WTC11 (cell line): ENCODE data around the gene DNPEP. TPM values are rescaled to one million over a fixed set of nuclear protein-coding genes. Genes with fewer than 3 reads are reported as not detected.

Experiments
- ATAC-seq: fragments of 200-7000 bp; cut with Tn5 transposase; 2 replicates; pipeline ENCODE4 v1.10.0; 2021; ENCODE audit warnings: mild to moderate bottlenecking, moderate library complexity
- CTCF ChIA-PET: fragments of 300-600 bp; sonication (Branson Sonifier 250); formaldehyde crosslinking; loops from one replicate; lab custom pipeline; 2021; ENCODE audit warnings: antibody characterized with exemption; lab: Charles Lee
- POLR2A ChIA-PET: fragments of 350-600 bp; sonication (Branson Sonifier 250); formaldehyde crosslinking; loops from one replicate; lab custom pipeline; 2021; ENCODE audit warnings: antibody characterized with exemption; lab: Charles Lee
- DNase-seq: peaks from one replicate; pipeline ENCODE4 v3.0.0; 2021; ENCODE audit warnings: low spot score
- H3K27ac Mint-ChIP-seq: 2 replicates; pipeline ENCODE4 v1.8.0; 2021; ENCODE audit warnings: mixed read lengths
- H3K27me3 Mint-ChIP-seq: 2 replicates; pipeline ENCODE4 v1.8.0; 2021; ENCODE audit warnings: low read depth, mild to moderate bottlenecking, moderate library complexity, mixed read lengths
- H3K36me3 Mint-ChIP-seq: 2 replicates; pipeline ENCODE4 v1.8.0; 2021; ENCODE audit warnings: mixed read lengths
- H3K4me1 Mint-ChIP-seq: 2 replicates; pipeline ENCODE4 v1.8.0; 2022; ENCODE audit warnings: mixed read lengths
- H3K4me3 Mint-ChIP-seq: 2 replicates; pipeline ENCODE4 v1.8.0; 2021; ENCODE audit warnings: mild to moderate bottlenecking, moderate library complexity, mixed read lengths
- H3K9me3 Mint-ChIP-seq: 2 replicates; pipeline ENCODE4 v1.8.0; 2021; ENCODE audit warnings: mixed read lengths
- ATF1 ChIP-seq: sonication (generic); formaldehyde crosslinking; IDR thresholded peaks from 2 replicates; pipeline ENCODE4 v1.8.1; 2023; ENCODE audit warnings: mild to moderate bottlenecking, moderate library complexity, missing genetic modification reagents
- GRHL2 ChIP-seq: fragments of 250-450 bp; sonication (Bioruptor Pico); IDR thresholded peaks from 2 replicates; pipeline ENCODE4 v1.8.0; 2022; ENCODE audit warnings: mild to moderate bottlenecking, moderate library complexity; ENCODE audit not compliant: insufficient replicate concordance, severe bottlenecking
- GTF2I ChIP-seq: fragments of 250-450 bp; sonication (Bioruptor Pico); conservative IDR thresholded peaks from 2 replicates; pipeline ENCODE4 v1.4.0; 2021; ENCODE audit warnings: mild to moderate bottlenecking
- HMGA2 ChIP-seq: fragments of 250-450 bp; sonication (Bioruptor Pico); IDR thresholded peaks from 2 replicates; pipeline ENCODE4 v1.4.0; 2021; ENCODE audit warnings: mild to moderate bottlenecking, moderate library complexity
- IRF2 ChIP-seq: sonication (generic); formaldehyde crosslinking; IDR thresholded peaks from 2 replicates; pipeline ENCODE4 v1.8.0; 2022; ENCODE audit warnings: low read depth, missing genetic modification reagents, borderline replicate concordance
- NFATC4 ChIP-seq: fragments of 250-450 bp; sonication (Bioruptor Pico); IDR thresholded peaks from 2 replicates; pipeline ENCODE4 v1.9.0; 2021; ENCODE audit warnings: mild to moderate bottlenecking
- NR2C2 ChIP-seq: sonication (generic); formaldehyde crosslinking; IDR thresholded peaks from 2 replicates; pipeline ENCODE4 v1.8.0; 2022; ENCODE audit warnings: mild to moderate bottlenecking, missing genetic modification reagents
- PRRX2 ChIP-seq: fragments of 250-450 bp; sonication (Bioruptor Pico); IDR thresholded peaks from 2 replicates; pipeline ENCODE4 v1.8.0; 2021; ENCODE audit warnings: mild to moderate bottlenecking
- SMAD3 ChIP-seq: sonication (generic); formaldehyde crosslinking; IDR thresholded peaks from 2 replicates; pipeline ENCODE4 v1.8.0; 2022; ENCODE audit warnings: missing genetic modification reagents, mild to moderate bottlenecking, borderline replicate concordance
- SMAD4 ChIP-seq: sonication (generic); formaldehyde crosslinking; IDR thresholded peaks from 2 replicates; pipeline ENCODE4 v1.8.0; 2022; ENCODE audit warnings: mild to moderate bottlenecking, missing genetic modification reagents
- ZNF263 ChIP-seq: sonication (generic); formaldehyde crosslinking; IDR thresholded peaks from 2 replicates; pipeline ENCODE4 v1.8.1; 2022; ENCODE audit warnings: low read depth, mild to moderate bottlenecking, moderate library complexity, missing genetic modification reagents
- ZNF416 ChIP-seq: fragments of 250-450 bp; sonication (Bioruptor Pico); IDR thresholded peaks from 2 replicates; pipeline ENCODE4 v1.9.0; 2021; ENCODE audit warnings: mild to moderate bottlenecking, inconsistent platforms
- total RNA-seq: library from RNA; stranded (reverse); gene quantifications from 3 replicates; pipeline ENCODE4 v1.2.3, GENCODE V29; 2021
- TF ChIP-seq, protein P1 (sequence below): sonication (generic); formaldehyde crosslinking; IDR thresholded peaks from 2 replicates; pipeline ENCODE4 v1.8.1; 2023; ENCODE audit warnings: mild to moderate bottlenecking, missing genetic modification reagents, moderate library complexity
- TF ChIP-seq, protein P2 (sequence below): sonication (generic); formaldehyde crosslinking; IDR thresholded peaks from 2 replicates; pipeline ENCODE4 v1.8.1; 2022; ENCODE audit warnings: low read depth, mild to moderate bottlenecking, moderate library complexity, missing genetic modification reagents, borderline replicate concordance
- TF ChIP-seq, protein P3 (sequence below): sonication (generic); formaldehyde crosslinking; IDR thresholded peaks from 2 replicates; pipeline ENCODE4 v1.8.1; 2023; ENCODE audit warnings: mild to moderate bottlenecking, missing genetic modification reagents, moderate library complexity
- TF ChIP-seq, protein P4 (sequence below): sonication (generic); formaldehyde crosslinking; IDR thresholded peaks from 2 replicates; pipeline ENCODE4 v1.8.0; 2022; ENCODE audit warnings: mild to moderate bottlenecking, missing genetic modification reagents
- TF ChIP-seq, protein P5 (sequence below): sonication (generic); formaldehyde crosslinking; IDR thresholded peaks from 2 replicates; pipeline ENCODE4 v1.8.0; 2022; ENCODE audit warnings: mild to moderate bottlenecking, missing genetic modification reagents
- TF ChIP-seq, protein P6 (sequence below): sonication (generic); formaldehyde crosslinking; IDR thresholded peaks from 2 replicates; pipeline ENCODE4 v1.8.0; 2023; ENCODE audit warnings: missing genetic modification reagents, mild to moderate bottlenecking, borderline replicate concordance
- TF ChIP-seq, protein P7 (sequence below): fragments of 250-450 bp; sonication (Bioruptor Pico); IDR thresholded peaks from 2 replicates; pipeline ENCODE4 v1.9.0; 2021; ENCODE audit warnings: mild to moderate bottlenecking, borderline replicate concordance
- TF ChIP-seq, protein P8 (sequence below): sonication (generic); formaldehyde crosslinking; IDR thresholded peaks from 2 replicates; pipeline ENCODE4 v1.8.1; 2023; ENCODE audit warnings: mild to moderate bottlenecking, missing genetic modification reagents

Gene DNPEP
- total RNA-seq, 1 experiment from 2014 or later: 67.6 TPM

DNA sequence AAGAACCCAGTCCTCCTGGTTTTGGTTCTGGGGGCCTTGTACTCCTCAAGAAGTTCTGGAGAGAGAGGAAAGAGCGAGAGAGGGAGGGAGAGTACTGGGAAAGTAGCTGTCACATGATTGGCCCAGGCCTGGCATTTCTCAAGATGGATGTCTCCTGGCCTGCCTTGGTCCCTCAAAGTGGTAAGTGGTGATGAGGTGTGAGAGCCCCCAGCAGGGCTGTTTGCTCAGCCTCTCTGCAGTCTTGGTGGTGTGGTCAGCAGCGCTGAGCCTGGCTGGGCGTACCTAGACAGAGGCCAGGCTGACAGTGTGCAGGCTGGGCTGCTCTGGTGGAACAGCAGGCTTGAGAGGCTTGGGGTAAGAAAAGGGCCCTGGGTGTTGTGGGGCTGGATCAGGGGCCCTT, 49.4 kb upstream of the DNPEP start:
- Mint-ChIP-seq H3K4me3 (no peak overlapping the region), H3K9me3 (no peaks in the 10 kb centered on the region), H3K27ac (no peak overlapping the region), H3K27me3 (peaks cover 30% of the 10 kb centered on the region), H3K36me3 (no peaks in the 10 kb centered on the region), H3K4me1 (peaks cover 16% of the 10 kb centered on the region)
- no peak for ATAC-seq
- no peak for DNase-seq
- ChIA-PET CTCF (interaction anchor here (1.1 to 6.7 kb wide), 8 partner anchors 21 to 93 kb away, joined by 4 to 119 read pairs (median 7); partner anchors contain the start of gene DNPEP), POLR2A (no interaction called here)
- TF ChIP-seq GTF2I (CRISPR knock-in tag) (no peak), SMAD3 (CRISPR knock-in tag) (no peak), PRRX2 (CRISPR knock-in tag) (no peak), IRF2 (no peak), SMAD4 (CRISPR knock-in tag) (no peak), ATF1 (CRISPR knock-in tag) (no peak)
- TF ChIP-seq, protein P1, sequence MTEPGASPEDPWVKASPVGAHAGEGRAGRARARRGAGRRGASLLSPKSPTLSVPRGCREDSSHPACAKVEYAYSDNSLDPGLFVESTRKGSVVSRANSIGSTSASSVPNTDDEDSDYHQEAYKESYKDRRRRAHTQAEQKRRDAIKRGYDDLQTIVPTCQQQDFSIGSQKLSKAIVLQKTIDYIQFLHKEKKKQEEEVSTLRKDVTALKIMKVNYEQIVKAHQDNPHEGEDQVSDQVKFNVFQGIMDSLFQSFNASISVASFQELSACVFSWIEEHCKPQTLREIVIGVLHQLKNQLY (CRISPR knock-in tag): no peak
- TF ChIP-seq, protein P2, sequence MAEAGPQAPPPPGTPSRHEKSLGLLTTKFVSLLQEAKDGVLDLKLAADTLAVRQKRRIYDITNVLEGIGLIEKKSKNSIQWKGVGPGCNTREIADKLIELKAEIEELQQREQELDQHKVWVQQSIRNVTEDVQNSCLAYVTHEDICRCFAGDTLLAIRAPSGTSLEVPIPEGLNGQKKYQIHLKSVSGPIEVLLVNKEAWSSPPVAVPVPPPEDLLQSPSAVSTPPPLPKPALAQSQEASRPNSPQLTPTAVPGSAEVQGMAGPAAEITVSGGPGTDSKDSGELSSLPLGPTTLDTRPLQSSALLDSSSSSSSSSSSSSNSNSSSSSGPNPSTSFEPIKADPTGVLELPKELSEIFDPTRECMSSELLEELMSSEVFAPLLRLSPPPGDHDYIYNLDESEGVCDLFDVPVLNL (CRISPR knock-in tag): no peak
- TF ChIP-seq, protein P3, sequence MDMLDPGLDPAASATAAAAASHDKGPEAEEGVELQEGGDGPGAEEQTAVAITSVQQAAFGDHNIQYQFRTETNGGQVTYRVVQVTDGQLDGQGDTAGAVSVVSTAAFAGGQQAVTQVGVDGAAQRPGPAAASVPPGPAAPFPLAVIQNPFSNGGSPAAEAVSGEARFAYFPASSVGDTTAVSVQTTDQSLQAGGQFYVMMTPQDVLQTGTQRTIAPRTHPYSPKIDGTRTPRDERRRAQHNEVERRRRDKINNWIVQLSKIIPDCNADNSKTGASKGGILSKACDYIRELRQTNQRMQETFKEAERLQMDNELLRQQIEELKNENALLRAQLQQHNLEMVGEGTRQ (CRISPR knock-in tag): no peak

DNA sequence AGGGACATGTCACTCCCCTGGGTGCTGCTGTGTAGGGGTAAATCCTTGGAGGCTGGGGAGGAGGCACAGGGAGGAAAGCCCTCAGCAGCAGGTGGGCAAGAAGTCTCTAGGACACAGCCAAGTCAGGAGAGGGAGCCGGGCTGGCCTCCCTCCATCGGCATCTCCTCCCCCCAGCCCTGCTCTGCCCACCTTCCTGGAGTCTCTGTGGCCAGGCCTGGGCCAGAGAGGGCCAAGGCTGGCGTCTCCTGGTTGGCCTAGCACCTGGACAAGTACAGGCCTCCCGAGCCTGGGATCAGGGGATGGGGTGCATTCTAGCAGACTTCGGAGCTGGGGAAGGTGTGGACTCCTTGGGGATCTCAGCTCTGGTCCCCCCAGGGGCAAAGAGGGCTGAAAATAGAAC, 48.8 kb upstream of the DNPEP start:
- CTCF ChIA-PET: interaction anchor here (1.1 to 6.7 kb wide), 12 partner anchors 10 to 93 kb away, joined by 3 to 119 read pairs (median 22); partner anchors contain the start of genes DES, DNPEP and GMPPA
- no peak overlapping the region for H3K27ac Mint-ChIP-seq
- no peak for ATAC-seq
- H3K4me3 Mint-ChIP-seq: no peak overlapping the region
- H3K9me3 Mint-ChIP-seq: no peaks in the 10 kb centered on the region
- peaks cover 16% of the 10 kb centered on the region for H3K4me1 Mint-ChIP-seq
- DNase-seq: no peak
- POLR2A ChIA-PET: no interaction called here
- no peaks in the 10 kb centered on the region for H3K36me3 Mint-ChIP-seq
- peaks cover 30% of the 10 kb centered on the region for H3K27me3 Mint-ChIP-seq
- TF ChIP-seq NR2C2 (CRISPR knock-in tag) (no peak), GTF2I (CRISPR knock-in tag) (no peak), NFATC4 (no peak), ZNF263 (no peak), GRHL2 (CRISPR knock-in tag) (no peak), ZNF416 (no peak), ATF1 (CRISPR knock-in tag) (no peak), HMGA2 (CRISPR knock-in tag) (no peak)
- TF ChIP-seq, protein P4, sequence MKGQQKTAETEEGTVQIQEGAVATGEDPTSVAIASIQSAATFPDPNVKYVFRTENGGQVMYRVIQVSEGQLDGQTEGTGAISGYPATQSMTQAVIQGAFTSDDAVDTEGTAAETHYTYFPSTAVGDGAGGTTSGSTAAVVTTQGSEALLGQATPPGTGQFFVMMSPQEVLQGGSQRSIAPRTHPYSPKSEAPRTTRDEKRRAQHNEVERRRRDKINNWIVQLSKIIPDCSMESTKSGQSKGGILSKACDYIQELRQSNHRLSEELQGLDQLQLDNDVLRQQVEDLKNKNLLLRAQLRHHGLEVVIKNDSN: no peak
- TF ChIP-seq, protein P5, sequence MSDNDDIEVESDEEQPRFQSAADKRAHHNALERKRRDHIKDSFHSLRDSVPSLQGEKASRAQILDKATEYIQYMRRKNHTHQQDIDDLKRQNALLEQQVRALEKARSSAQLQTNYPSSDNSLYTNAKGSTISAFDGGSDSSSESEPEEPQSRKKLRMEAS: no peak
- TF ChIP-seq, protein P6, sequence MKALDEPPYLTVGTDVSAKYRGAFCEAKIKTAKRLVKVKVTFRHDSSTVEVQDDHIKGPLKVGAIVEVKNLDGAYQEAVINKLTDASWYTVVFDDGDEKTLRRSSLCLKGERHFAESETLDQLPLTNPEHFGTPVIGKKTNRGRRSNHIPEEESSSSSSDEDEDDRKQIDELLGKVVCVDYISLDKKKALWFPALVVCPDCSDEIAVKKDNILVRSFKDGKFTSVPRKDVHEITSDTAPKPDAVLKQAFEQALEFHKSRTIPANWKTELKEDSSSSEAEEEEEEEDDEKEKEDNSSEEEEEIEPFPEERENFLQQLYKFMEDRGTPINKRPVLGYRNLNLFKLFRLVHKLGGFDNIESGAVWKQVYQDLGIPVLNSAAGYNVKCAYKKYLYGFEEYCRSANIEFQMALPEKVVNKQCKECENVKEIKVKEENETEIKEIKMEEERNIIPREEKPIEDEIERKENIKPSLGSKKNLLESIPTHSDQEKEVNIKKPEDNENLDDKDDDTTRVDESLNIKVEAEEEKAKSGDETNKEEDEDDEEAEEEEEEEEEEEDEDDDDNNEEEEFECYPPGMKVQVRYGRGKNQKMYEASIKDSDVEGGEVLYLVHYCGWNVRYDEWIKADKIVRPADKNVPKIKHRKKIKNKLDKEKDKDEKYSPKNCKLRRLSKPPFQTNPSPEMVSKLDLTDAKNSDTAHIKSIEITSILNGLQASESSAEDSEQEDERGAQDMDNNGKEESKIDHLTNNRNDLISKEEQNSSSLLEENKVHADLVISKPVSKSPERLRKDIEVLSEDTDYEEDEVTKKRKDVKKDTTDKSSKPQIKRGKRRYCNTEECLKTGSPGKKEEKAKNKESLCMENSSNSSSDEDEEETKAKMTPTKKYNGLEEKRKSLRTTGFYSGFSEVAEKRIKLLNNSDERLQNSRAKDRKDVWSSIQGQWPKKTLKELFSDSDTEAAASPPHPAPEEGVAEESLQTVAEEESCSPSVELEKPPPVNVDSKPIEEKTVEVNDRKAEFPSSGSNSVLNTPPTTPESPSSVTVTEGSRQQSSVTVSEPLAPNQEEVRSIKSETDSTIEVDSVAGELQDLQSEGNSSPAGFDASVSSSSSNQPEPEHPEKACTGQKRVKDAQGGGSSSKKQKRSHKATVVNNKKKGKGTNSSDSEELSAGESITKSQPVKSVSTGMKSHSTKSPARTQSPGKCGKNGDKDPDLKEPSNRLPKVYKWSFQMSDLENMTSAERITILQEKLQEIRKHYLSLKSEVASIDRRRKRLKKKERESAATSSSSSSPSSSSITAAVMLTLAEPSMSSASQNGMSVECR (CRISPR knock-in tag): no peak
- TF ChIP-seq, protein P7, sequence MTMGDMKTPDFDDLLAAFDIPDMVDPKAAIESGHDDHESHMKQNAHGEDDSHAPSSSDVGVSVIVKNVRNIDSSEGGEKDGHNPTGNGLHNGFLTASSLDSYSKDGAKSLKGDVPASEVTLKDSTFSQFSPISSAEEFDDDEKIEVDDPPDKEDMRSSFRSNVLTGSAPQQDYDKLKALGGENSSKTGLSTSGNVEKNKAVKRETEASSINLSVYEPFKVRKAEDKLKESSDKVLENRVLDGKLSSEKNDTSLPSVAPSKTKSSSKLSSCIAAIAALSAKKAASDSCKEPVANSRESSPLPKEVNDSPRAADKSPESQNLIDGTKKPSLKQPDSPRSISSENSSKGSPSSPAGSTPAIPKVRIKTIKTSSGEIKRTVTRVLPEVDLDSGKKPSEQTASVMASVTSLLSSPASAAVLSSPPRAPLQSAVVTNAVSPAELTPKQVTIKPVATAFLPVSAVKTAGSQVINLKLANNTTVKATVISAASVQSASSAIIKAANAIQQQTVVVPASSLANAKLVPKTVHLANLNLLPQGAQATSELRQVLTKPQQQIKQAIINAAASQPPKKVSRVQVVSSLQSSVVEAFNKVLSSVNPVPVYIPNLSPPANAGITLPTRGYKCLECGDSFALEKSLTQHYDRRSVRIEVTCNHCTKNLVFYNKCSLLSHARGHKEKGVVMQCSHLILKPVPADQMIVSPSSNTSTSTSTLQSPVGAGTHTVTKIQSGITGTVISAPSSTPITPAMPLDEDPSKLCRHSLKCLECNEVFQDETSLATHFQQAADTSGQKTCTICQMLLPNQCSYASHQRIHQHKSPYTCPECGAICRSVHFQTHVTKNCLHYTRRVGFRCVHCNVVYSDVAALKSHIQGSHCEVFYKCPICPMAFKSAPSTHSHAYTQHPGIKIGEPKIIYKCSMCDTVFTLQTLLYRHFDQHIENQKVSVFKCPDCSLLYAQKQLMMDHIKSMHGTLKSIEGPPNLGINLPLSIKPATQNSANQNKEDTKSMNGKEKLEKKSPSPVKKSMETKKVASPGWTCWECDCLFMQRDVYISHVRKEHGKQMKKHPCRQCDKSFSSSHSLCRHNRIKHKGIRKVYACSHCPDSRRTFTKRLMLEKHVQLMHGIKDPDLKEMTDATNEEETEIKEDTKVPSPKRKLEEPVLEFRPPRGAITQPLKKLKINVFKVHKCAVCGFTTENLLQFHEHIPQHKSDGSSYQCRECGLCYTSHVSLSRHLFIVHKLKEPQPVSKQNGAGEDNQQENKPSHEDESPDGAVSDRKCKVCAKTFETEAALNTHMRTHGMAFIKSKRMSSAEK (CRISPR knock-in tag): no peak
- TF ChIP-seq, protein P8, sequence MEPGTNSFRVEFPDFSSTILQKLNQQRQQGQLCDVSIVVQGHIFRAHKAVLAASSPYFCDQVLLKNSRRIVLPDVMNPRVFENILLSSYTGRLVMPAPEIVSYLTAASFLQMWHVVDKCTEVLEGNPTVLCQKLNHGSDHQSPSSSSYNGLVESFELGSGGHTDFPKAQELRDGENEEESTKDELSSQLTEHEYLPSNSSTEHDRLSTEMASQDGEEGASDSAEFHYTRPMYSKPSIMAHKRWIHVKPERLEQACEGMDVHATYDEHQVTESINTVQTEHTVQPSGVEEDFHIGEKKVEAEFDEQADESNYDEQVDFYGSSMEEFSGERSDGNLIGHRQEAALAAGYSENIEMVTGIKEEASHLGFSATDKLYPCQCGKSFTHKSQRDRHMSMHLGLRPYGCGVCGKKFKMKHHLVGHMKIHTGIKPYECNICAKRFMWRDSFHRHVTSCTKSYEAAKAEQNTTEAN (CRISPR knock-in tag): no peak
